Muscle layer of colon (tissue), 2 donors: Measurements from ENCODE around the gene ABRAXAS1.

ENCODE experiments used
- H3K27ac ChIP-seq: one replicate; pipeline ENCODE4 v1.7.0; 2013; ENCODE audit warnings: low read depth, mild to moderate bottlenecking, low read length, moderate library complexity
- H3K27me3 ChIP-seq, 2 donors: one replicate each; pipeline ENCODE4 v1.7.0; 2013; ENCODE audit warnings: low read length in 2 of 2, mild to moderate bottlenecking in 2 of 2; ENCODE audit not compliant: insufficient read depth in 2 of 2, control insufficient read depth in 1 of 2
- H3K36me3 ChIP-seq: one replicate; pipeline ENCODE4 v1.7.0; 2013; ENCODE audit warnings: mild to moderate bottlenecking, low read length; ENCODE audit not compliant: insufficient read depth
- H3K4me1 ChIP-seq: one replicate; pipeline ENCODE4 v1.7.0; 2013; ENCODE audit warnings: mild to moderate bottlenecking, low read length; ENCODE audit not compliant: insufficient read depth
- H3K4me3 ChIP-seq, 2 donors: one replicate each; pipeline ENCODE4 v1.7.0; 2013; ENCODE audit warnings: low read length in 2 of 2, low read depth in 1 of 2, mild to moderate bottlenecking in 1 of 2, moderate library complexity in 1 of 2
- H3K9ac ChIP-seq: one replicate; pipeline ENCODE4 v1.7.0; 2013; ENCODE audit warnings: low read length
- H3K9me3 ChIP-seq: one replicate; pipeline ENCODE4 v1.7.0; 2013; ENCODE audit warnings: mild to moderate bottlenecking, low read length
- donor health status: abdominal sarcoma.
- donor health status: Adenocarcinoma of cecum.

ABRAXAS1 gene

GRCh38 chr4:83440899-83441298 lies 44.0 kb downstream of the ABRAXAS1 start:
- Histone ChIP-seq H3K27me3 (no peaks in the 10 kb centered on the region), H3K9ac (no peak overlapping the region), H3K4me1 (no peaks in the 10 kb centered on the region), H3K4me3 (no peak overlapping the region), H3K9me3 (no peaks in the 10 kb centered on the region), H3K36me3 (peaks cover 16% of the 10 kb centered on the region), H3K27ac (no peak overlapping the region)

GRCh38 chr4:83440148-83440814 lies 44.6 kb downstream of the ABRAXAS1 start:
- peaks cover 16% of the 10 kb centered on the region for H3K36me3 ChIP-seq
- H3K4me3 ChIP-seq = no peak overlapping the region
- no peaks in the 10 kb centered on the region for H3K27me3 ChIP-seq
- no peaks in the 10 kb centered on the region for H3K4me1 ChIP-seq
- H3K27ac ChIP-seq = no peak overlapping the region
- H3K9me3 ChIP-seq = no peaks in the 10 kb centered on the region
- H3K9ac ChIP-seq = no peak overlapping the region

GRCh38 chr4:83438719-83439118 lies 46.2 kb downstream of the ABRAXAS1 start:
- Histone ChIP-seq H3K36me3 (peaks cover 16% of the 10 kb centered on the region), H3K4me3 (no peak overlapping the region), H3K27ac (no peak overlapping the region), H3K4me1 (no peaks in the 10 kb centered on the region), H3K9ac (no peak overlapping the region), H3K9me3 (no peaks in the 10 kb centered on the region), H3K27me3 (no peaks in the 10 kb centered on the region)

GRCh38 chr4:83436680-83437079 lies 48.2 kb downstream of the ABRAXAS1 start:
- Histone ChIP-seq H3K4me1 (no peaks in the 10 kb centered on the region), H3K27me3 (no peaks in the 10 kb centered on the region), H3K36me3 (peaks cover 12% of the 10 kb centered on the region), H3K9ac (no peak overlapping the region), H3K27ac (no peak overlapping the region), H3K9me3 (no peaks in the 10 kb centered on the region), H3K4me3 (no peak overlapping the region)

- Histone ChIP-seq H3K27me3 (no peaks in the 10 kb centered on the region), H3K4me3 (no peak overlapping the region), H3K4me1 (no peaks in the 10 kb centered on the region), H3K36me3 (peaks cover 5% of the 10 kb centered on the region), H3K27ac (no peak overlapping the region), H3K9me3 (no peaks in the 10 kb centered on the region), H3K9ac (no peak overlapping the region)
Observed at GRCh38 chr4:83431200-83431599, 53.7 kb downstream of the ABRAXAS1 start.

GRCh38 chr4:83418211-83418610 lies 66.7 kb downstream of the ABRAXAS1 start:
- H3K4me3 ChIP-seq = no peak overlapping the region
- H3K9ac ChIP-seq = no peak overlapping the region
- H3K4me1 ChIP-seq = no peaks in the 10 kb centered on the region
- no peaks in the 10 kb centered on the region for H3K27me3 ChIP-seq
- H3K36me3 ChIP-seq = peaks cover 25% of the 10 kb centered on the region
- no peak overlapping the region for H3K27ac ChIP-seq
- no peaks in the 10 kb centered on the region for H3K9me3 ChIP-seq

- Histone ChIP-seq H3K4me1 (no peaks in the 10 kb centered on the region), H3K27ac (no peak overlapping the region), H3K9me3 (no peaks in the 10 kb centered on the region), H3K27me3 (no peaks in the 10 kb centered on the region), H3K4me3 (no peak overlapping the region), H3K36me3 (peaks cover 24% of the 10 kb centered on the region), H3K9ac (no peak overlapping the region)
Observed at GRCh38 chr4:83417566-83417965, 67.3 kb downstream of the ABRAXAS1 start.

GRCh38 chr4:83413676-83414075 lies 71.2 kb downstream of the ABRAXAS1 start:
- Histone ChIP-seq H3K4me3 (no peak overlapping the region), H3K27ac (no peak overlapping the region), H3K4me1 (no peaks in the 10 kb centered on the region), H3K9me3 (no peaks in the 10 kb centered on the region), H3K36me3 (peaks cover 7% of the 10 kb centered on the region), H3K27me3 (no peaks in the 10 kb centered on the region), H3K9ac (no peak overlapping the region)
